ENCODE data around the gene TADA2B.

- TF ChIP-seq ZNF274 (IDR thresholded peaks at IDR 0.05; ENCODE audit: low read depth, low read length) (no peak), YY1 (IDR thresholded peaks at IDR 0.05; ENCODE audit: insufficient read depth, insufficient read length) (no peak), SUZ12 (IDR thresholded peaks at IDR 0.05; ENCODE audit: extremely low read depth, insufficient read depth, insufficient read length) (no peak)
These were observed 46.7 kb upstream of the TADA2B start for GRCh38 chr4:6996481-6996880.

Data from NT2/D1 (cell line).